H54 (cell line): Measurements from ENCODE around the gene PI4K2A.
"Not testable (repeated sequence)": the region's sequence is repeated elsewhere in the genome, so short reads cannot be mapped to it uniquely, and the experiment has no call there.

Source experiments
- DNase-seq: peaks from one replicate; pipeline ENCODE4 v3.0.0; 2011; ENCODE audit warnings: low spot score, mixed read lengths; ENCODE audit not compliant: insufficient read length
- FAIRE-seq: peaks from 3 replicates; lab custom pipeline; 2011; peaks lifted over from hg19 to GRCh38; lab: Jason Lieb, UNC
- POLR2A ChIP-seq: IDR thresholded peaks from 2 replicates; pipeline ENCODE4 v1.6.1; 2011; ENCODE audit warnings: low read depth, mild to moderate bottlenecking, low read length

Gene PI4K2A

GRCh38 chr10:97643441-97643985 lies 3.0 kb downstream of the PI4K2A start:
- no peak for FAIRE-seq
- TF ChIP-seq POLR2A: no peak
- DNase-seq: no peak

GRCh38 chr10:97644936-97645335 lies 4.5 kb downstream of the PI4K2A start:
- DNase-seq (no peak), FAIRE-seq (no peak)
- TF ChIP-seq POLR2A: no peak

DNA sequence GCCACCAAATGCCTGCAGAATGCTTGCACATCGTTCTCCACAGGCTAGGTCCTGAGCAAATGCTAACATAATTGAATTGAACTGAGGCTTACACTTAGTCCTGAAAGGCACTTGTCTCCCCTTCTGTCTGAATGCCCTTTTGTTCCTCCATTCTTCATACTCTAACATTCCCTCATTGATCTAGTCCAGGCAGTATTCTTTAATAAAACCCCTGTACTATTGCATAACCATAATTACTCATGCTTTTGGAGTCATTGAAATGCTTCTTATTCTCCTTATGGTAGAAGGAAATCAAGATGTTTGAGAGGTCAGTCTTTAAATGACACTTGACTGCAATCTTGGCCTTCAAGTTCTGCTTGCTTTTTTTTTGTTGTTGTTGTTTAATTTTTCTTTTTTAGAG lies 7.1 kb downstream of the PI4K2A start:
- DNase-seq: peak; percentile 47

GRCh38 chr10:97648562-97649404 lies 8.3 kb downstream of the PI4K2A start:
- FAIRE-seq: peak; percentile 92
- DNase-seq: peak; percentile 88
- no peak for TF ChIP-seq POLR2A

More for the DNA sequence above, 7.1 kb downstream of the PI4K2A start:
- FAIRE-seq: peak; percentile 38
- TF ChIP-seq POLR2A: no peak

GRCh38 chr10:97649405-97649750 lies 8.9 kb downstream of the PI4K2A start:
- DNase-seq: not testable (repeated sequence)

GRCh38 chr10:97650726-97651125 lies 10.3 kb downstream of the PI4K2A start:
- no peak for DNase-seq
- TF ChIP-seq POLR2A: no peak
- FAIRE-seq: no peak

More at GRCh38 chr10:97649405-97649750, 8.9 kb downstream of the PI4K2A start:
- FAIRE-seq: not testable (repeated sequence)

DNA sequence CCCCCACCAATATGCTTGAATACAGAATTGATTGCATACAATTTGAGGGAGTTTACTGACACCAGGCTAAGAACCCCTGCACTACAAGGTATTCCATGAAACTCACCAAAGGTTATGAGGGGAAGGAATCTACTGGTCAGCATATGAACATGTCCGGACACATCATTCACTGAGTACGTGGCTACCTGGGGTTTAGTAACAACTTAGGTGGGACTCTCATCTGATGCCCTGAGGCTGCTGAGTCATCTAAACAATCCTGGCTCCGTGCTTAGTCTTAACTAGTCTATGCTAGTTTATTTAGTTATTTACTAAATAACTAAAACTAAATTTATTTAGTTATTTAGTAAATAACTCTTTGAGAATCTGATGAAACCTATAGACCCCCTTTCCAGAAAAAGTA lies 11.3 kb downstream of the PI4K2A start:
- no peak for TF ChIP-seq POLR2A
- no peak for FAIRE-seq
- DNase-seq: no peak

DNA sequence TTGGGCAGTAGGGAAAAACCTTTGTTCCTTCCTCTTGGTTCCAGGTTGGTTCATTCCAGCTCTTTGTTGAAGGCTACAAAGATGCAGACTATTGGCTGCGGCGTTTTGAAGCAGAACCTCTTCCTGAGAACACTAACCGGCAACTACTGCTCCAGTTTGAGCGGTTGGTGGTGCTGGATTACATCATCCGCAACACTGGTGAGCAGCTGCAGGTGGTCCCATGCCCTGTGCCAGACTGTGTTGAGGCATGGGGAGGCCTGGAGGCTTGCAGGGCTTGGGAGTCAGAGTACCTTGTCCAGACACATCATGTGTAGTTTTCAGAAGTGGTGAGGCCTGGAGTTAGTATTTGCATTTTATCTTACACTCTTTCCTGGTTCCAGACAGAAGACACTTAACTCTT lies 16.3 kb downstream of the PI4K2A start:
- TF ChIP-seq POLR2A: no peak
- DNase-seq (no peak), FAIRE-seq (no peak)

DNA sequence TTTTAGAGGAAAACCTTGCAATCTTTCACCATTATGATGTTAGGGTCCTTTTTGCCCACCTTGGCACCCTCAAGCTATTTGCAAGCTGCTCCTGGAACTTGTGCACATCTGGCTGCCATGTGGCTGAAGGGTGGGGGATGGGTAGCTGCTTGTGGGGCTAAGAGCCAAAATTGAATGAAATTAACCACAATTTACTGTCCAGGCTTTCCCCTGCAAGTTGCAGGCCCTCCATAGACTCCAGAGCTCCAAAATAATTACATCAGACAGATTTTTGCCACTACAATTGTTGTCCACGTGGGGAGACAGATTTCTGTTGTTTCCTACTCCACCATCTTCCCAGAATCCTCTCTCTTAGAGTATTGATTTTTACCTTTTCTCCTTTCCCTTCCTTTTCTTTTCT lies 19.1 kb downstream of the PI4K2A start:
- no peak for FAIRE-seq
- no peak for TF ChIP-seq POLR2A
- no peak for DNase-seq

- DNase-seq (no peak), FAIRE-seq (no peak)
- TF ChIP-seq POLR2A: no peak
These were observed 23.9 kb downstream of the PI4K2A start for GRCh38 chr10:97664282-97664850.

GRCh38 chr10:97666992-97667391 lies 26.5 kb downstream of the PI4K2A start:
- DNase-seq (no peak), FAIRE-seq (no peak)
- no peak for TF ChIP-seq POLR2A

DNA sequence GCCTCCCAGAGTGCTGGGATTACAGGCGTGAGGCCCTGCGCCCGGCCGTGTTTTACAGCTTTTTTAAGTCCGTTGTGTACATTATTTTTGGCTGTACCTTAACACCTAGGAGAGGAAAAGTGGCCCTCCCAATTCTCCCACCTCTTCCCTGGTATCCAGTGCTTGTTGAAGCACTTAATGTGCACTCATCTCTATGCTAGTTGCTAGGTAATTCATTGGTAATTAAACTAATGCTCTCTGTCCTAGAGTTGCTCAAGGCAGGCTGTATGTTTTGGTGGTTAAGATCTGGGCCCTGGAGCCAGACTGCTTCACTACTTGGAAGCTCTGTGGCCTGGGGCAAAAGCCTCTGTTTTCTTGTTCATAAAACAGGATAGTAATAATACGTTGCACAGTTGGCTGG lies 27.0 kb downstream of the PI4K2A start:
- TF ChIP-seq POLR2A: no peak
- DNase-seq (no peak), FAIRE-seq (no peak)

DNA sequence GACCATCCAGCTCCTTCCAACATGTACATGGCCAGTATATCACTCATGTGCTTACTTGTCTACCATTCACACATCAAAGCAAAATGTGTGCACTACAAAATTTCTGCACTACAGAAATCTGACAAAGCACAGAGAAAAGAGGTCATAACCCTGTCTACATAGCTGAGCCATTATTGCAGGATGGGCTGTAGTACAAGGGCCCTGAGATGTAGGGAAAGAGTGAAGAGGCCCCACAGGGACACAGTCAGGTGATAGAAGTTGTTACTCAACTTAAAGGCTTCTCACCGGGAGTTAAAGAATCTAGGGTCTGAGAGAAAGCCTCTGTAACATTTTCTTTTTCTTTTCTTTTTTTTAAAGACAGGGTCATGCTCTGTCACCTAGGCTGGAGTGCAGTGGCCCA lies 29.1 kb downstream of the PI4K2A start:
- DNase-seq (no peak), FAIRE-seq (no peak)
- no peak for TF ChIP-seq POLR2A

GRCh38 chr10:97673736-97674525 lies 33.5 kb downstream of the PI4K2A start:
- FAIRE-seq: peak; percentile 36
- no peak for TF ChIP-seq POLR2A
- peak; percentile 66 for DNase-seq
